ENCODE data around the gene SKOR1. TPM values are rescaled to one million over a fixed set of nuclear protein-coding genes. Genes with fewer than 3 reads are reported as not detected.

The SKOR1 gene
- total and polyA plus RNA-seq, 2 of the 4 experiments (the other 2 are of a cell fraction): 0.03 TPM; not detected in 1

GRCh38 chr15:67809866-67810265 lies 15.4 kb upstream of the SKOR1 start:
- TF ChIP-seq RCOR1 (IDR thresholded peaks at IDR 0.05; ENCODE audit: insufficient replicate concordance, low read length): no peak
- no peak for TF ChIP-seq USF2 (IDR thresholded peaks at IDR 0.05; ENCODE audit: low read depth, low read length)
- TF ChIP-seq MAZ (IDR thresholded peaks at IDR 0.05; ENCODE audit: borderline replicate concordance, low read depth, low read length): no peak
- TF ChIP-seq SMC3 (IDR thresholded peaks at IDR 0.05; ENCODE audit: low read depth, low read length): no peak
- TF ChIP-seq CTCF (conservative IDR thresholded peaks at IDR 0.05; ENCODE audit: low read depth, low read length): no peak
- TF ChIP-seq RAD21 (IDR thresholded peaks at IDR 0.05; ENCODE audit: low read length): no peak
- no peak for TF ChIP-seq MXI1 (IDR thresholded peaks at IDR 0.05; ENCODE audit: borderline replicate concordance, low read depth, low read length)
- 91% methylated on average over 4 of the region's 6 CpGs; no CpG with 5 or more reads in 1 of the 2 experiments for WGBS, 2 experiments (ENCODE audit: extremely low coverage in 2 of 2, insufficient read length in 1 of 2)
- Histone ChIP-seq H3K14ac (replicated peaks; ENCODE audit: low read depth, low read length) (no peak overlapping the region), H4K8ac (ENCODE audit: low read depth in 2 of 2, low read length in 2 of 2) (no peak overlapping the region), H2BK15ac (ENCODE audit: low read depth, low read length) (no peak overlapping the region), H2AFZ (replicated peaks; ENCODE audit: low read length, poor library complexity) (no peak overlapping the region), H3K9me1 (ENCODE audit: insufficient read depth, low read length) (no peaks in the 10 kb centered on the region), H3K27ac (ENCODE audit: insufficient read depth, low read length) (no peak overlapping the region), H3K4me1 (ENCODE audit: control insufficient read depth, insufficient read depth, low read length) (no peaks in the 10 kb centered on the region), H3K9ac (ENCODE audit: low read depth, low read length) (no peak overlapping the region), H4K5ac (ENCODE audit: low read depth, low read length) (no peak overlapping the region), H3K9me3 (ENCODE audit: control insufficient read depth, insufficient read depth, low read length) (no peaks in the 10 kb centered on the region; the same call in 1 of the 2 replicates), H4K20me1 (ENCODE audit: insufficient read depth, low read length) (no peaks in the 10 kb centered on the region), H3K4me3 (ENCODE audit: insufficient read depth, low read depth, low read length) (no peak overlapping the region), H3K79me1 (ENCODE audit: low read depth in 1 of 2, low read length in 2 of 2) (no peaks in the 10 kb centered on the region), H2BK20ac (ENCODE audit: low read depth, low read length) (no peak overlapping the region), H2AK9ac (replicated peaks; ENCODE audit: low read depth, low read length, poor library complexity) (no peak overlapping the region), H3K18ac (ENCODE audit: low read depth, low read length) (no peak overlapping the region), H3K4me2 (ENCODE audit: low read depth, low read length) (no peak overlapping the region), H2BK120ac (ENCODE audit: low read depth, low read length) (no peak overlapping the region), H3K56ac (ENCODE audit: extremely low read depth, insufficient read depth, low read length) (no peak overlapping the region), H2BK5ac (ENCODE audit: low read depth, low read length, poor library complexity, severe bottlenecking) (no peak overlapping the region), H3K4ac (ENCODE audit: low read depth, low read length) (no peak overlapping the region), H4K91ac (ENCODE audit: insufficient read depth, low read depth, low read length) (no peak overlapping the region), H3K23ac (ENCODE audit: low read depth, low read length) (no peak overlapping the region), H3K27me3 (ENCODE audit: control insufficient read depth, insufficient read depth, low read length) (peaks cover 15% of the 10 kb centered on the region), H3K36me3 (ENCODE audit: control insufficient read depth, insufficient read depth, low read length) (peaks cover 2% of the 10 kb centered on the region; the same call in 1 of the 2 replicates), H2AK5ac (ENCODE audit: low read depth, low read length) (no peak overlapping the region)
- DNase-seq: no peak
- in situ Hi-C loops (cut with MboI; ENCODE audit: low sequenced_read_pairs) (no loop called here), dilution Hi-C loops (cut with HindIII; ENCODE audit: low sequenced_read_pairs, unreplicated experiment) (no loop called here), intact Hi-C loops (cut with micrococcal nuclease) (no loop called here)
- ChIA-PET POLR2A (ENCODE audit: unreplicated experiment) (no interaction called here), CTCF (no interaction called here)
- BruUV-seq (replicated peaks): no TSS peak
- ATAC-seq (ENCODE audit: low read depth): no peak
